IMR-90 (cell line): ENCODE data around the gene GGACT. TPM values are rescaled to one million over a fixed set of nuclear protein-coding genes. Genes with fewer than 3 reads are reported as not detected.

Experiments
- ATAC-seq: fragments of 200-7000 bp; cut with Tn5 transposase; 2 replicates; pipeline ENCODE4 v1.9.1; 2020; ENCODE audit warnings: low read depth, mild to moderate bottlenecking, moderate library complexity
- BruUV-seq: library from RNA; stranded (reverse); fragments of 400-500 nt; replicated peaks from 2 replicates; lab custom pipeline; 2021; lab: Mats Ljungman, UMichigan
- CTCF ChIA-PET: fragments of 300-600 bp; formaldehyde crosslinking; extraction: SDS; loops from one replicate; lab custom pipeline; 2021; ENCODE audit warnings: antibody characterized with exemption; lab: Yijun Ruan, JAX
- POLR2A ChIA-PET: fragments of 300-600 bp; sonication (Branson Sonifier 250); formaldehyde crosslinking; loops from one replicate; lab custom pipeline; 2022; ENCODE audit warnings: antibody characterized with exemption; ENCODE audit not compliant: unreplicated experiment; lab: Charles Lee
- DNase-seq: peaks from one replicate; pipeline ENCODE4 v3.0.0; 2013
- H2AFZ ChIP-seq: replicated peaks from 2 replicates; pipeline ENCODE3; 2013; ENCODE audit warnings: low read length, mild to moderate bottlenecking; ENCODE audit not compliant: poor library complexity
- H2AK5ac ChIP-seq: 2 replicates; pipeline ENCODE4 v1.6.1; 2013; ENCODE audit warnings: low read depth, low read length, inconsistent platforms
- H2AK9ac ChIP-seq: replicated peaks from 2 replicates; pipeline ENCODE3; 2013; ENCODE audit warnings: mild to moderate bottlenecking, low read depth, low read length, moderate library complexity; ENCODE audit not compliant: poor library complexity
- H2BK120ac ChIP-seq: 2 replicates; pipeline ENCODE4 v1.6.1; 2013; ENCODE audit warnings: low read depth, low read length, inconsistent platforms
- H2BK15ac ChIP-seq: 3 replicates; pipeline ENCODE4 v1.6.1; 2013; ENCODE audit warnings: low read depth, low read length, inconsistent platforms
- H2BK20ac ChIP-seq: 2 replicates; pipeline ENCODE4 v1.6.1; 2013; ENCODE audit warnings: low read depth, mild to moderate bottlenecking, inconsistent platforms, low read length, moderate library complexity
- H2BK5ac ChIP-seq: 2 replicates; pipeline ENCODE4 v1.6.1; 2013; ENCODE audit warnings: mild to moderate bottlenecking, low read depth, low read length, inconsistent platforms; ENCODE audit not compliant: poor library complexity, severe bottlenecking
- H3K14ac ChIP-seq: replicated peaks from 2 replicates; pipeline ENCODE4 v1.6.1; 2013; ENCODE audit warnings: low read depth, low read length, inconsistent platforms
- H3K18ac ChIP-seq: 2 replicates; pipeline ENCODE4 v1.6.1; 2013; ENCODE audit warnings: low read depth, low read length, control low read depth
- H3K23ac ChIP-seq: 2 replicates; pipeline ENCODE4 v1.6.1; 2013; ENCODE audit warnings: low read depth, low read length, inconsistent platforms
- H3K27ac ChIP-seq: 2 replicates; pipeline ENCODE4 v1.5.1; 2013; ENCODE audit warnings: mild to moderate bottlenecking, control low read depth, low read length; ENCODE audit not compliant: insufficient read depth
- H3K27me3 ChIP-seq: 2 replicates; pipeline ENCODE4 v1.6.1; 2013; ENCODE audit warnings: low read length; ENCODE audit not compliant: control insufficient read depth, insufficient read depth
- H3K36me3 ChIP-seq: 2 replicates; pipeline ENCODE4 v1.6.1; 2013; ENCODE audit warnings: low read length, mixed read lengths; ENCODE audit not compliant: control insufficient read depth, insufficient read depth
- H3K4ac ChIP-seq: 2 replicates; pipeline ENCODE4 v1.6.1; 2013; ENCODE audit warnings: low read depth, low read length, inconsistent platforms
- H3K4me1 ChIP-seq: 2 replicates; pipeline ENCODE4 v1.6.1; 2013; ENCODE audit warnings: low read length, mixed read lengths; ENCODE audit not compliant: control insufficient read depth, insufficient read depth
- H3K4me2 ChIP-seq: 2 replicates; pipeline ENCODE4 v1.6.1; 2013; ENCODE audit warnings: low read depth, mild to moderate bottlenecking, control low read depth, low read length, moderate library complexity
- H3K4me3 ChIP-seq: 2 replicates; pipeline ENCODE4 v1.5.1; 2013; ENCODE audit warnings: low read depth, mild to moderate bottlenecking, control low read depth, low read length, moderate library complexity; ENCODE audit not compliant: insufficient read depth
- H3K56ac ChIP-seq: 2 replicates; pipeline ENCODE4 v1.6.1; 2013; ENCODE audit warnings: low read length, inconsistent platforms; ENCODE audit not compliant: insufficient read depth; ENCODE audit errors: extremely low read depth
- H3K79me1 ChIP-seq, 2 experiments: 2 replicates each; pipeline ENCODE4 v1.6.1; 2013; ENCODE audit warnings: low read length in 2 of 2, inconsistent platforms in 1 of 2, low read depth in 1 of 2
- H3K9ac ChIP-seq: 2 replicates; pipeline ENCODE4 v1.6.1; 2013; ENCODE audit warnings: low read depth, low read length, control low read depth
- H3K9me1 ChIP-seq: 2 replicates; pipeline ENCODE4 v1.6.1; 2013; ENCODE audit warnings: low read length, inconsistent platforms; ENCODE audit not compliant: insufficient read depth
- H3K9me3 ChIP-seq: 2 replicates; pipeline ENCODE4 v1.6.1; 2013; ENCODE audit warnings: low read length; ENCODE audit not compliant: control insufficient read depth, insufficient read depth
- H4K20me1 ChIP-seq: 2 replicates; pipeline ENCODE4 v1.6.1; 2013; ENCODE audit warnings: low read length, inconsistent platforms; ENCODE audit not compliant: insufficient read depth
- H4K5ac ChIP-seq: 2 replicates; pipeline ENCODE4 v1.6.1; 2013; ENCODE audit warnings: mild to moderate bottlenecking, low read depth, low read length, control low read depth
- H4K8ac ChIP-seq, 2 experiments: 2 replicates each; pipeline ENCODE4 v1.6.1; 2013; ENCODE audit warnings: low read depth in 2 of 2, low read length in 2 of 2, control low read depth in 1 of 2, inconsistent platforms in 1 of 2
- H4K91ac ChIP-seq: 2 replicates; pipeline ENCODE4 v1.6.1; 2013; ENCODE audit warnings: low read depth, low read length, inconsistent platforms; ENCODE audit not compliant: insufficient read depth
- BHLHE40 ChIP-seq: fragments of 150-350 bp; IDR thresholded peaks from 2 replicates; pipeline ENCODE4 v1.6.1; 2016; ENCODE audit warnings: mild to moderate bottlenecking, low read depth, low read length
- CEBPB ChIP-seq: IDR thresholded peaks from 2 replicates; pipeline ENCODE4 v1.6.1; 2012; ENCODE audit warnings: low read depth, low read length, improper control_type of control experiment
- CHD1 ChIP-seq: IDR thresholded peaks from 2 replicates; pipeline ENCODE4 v1.6.1; 2012; ENCODE audit warnings: low read depth, low read length, improper control_type of control experiment
- FOS ChIP-seq: fragments of 150-350 bp; IDR thresholded peaks from 2 replicates; pipeline ENCODE4 v1.6.1; 2016; ENCODE audit warnings: low read depth, low read length
- MAZ ChIP-seq: IDR thresholded peaks from 2 replicates; pipeline ENCODE4 v1.6.1; 2012; ENCODE audit warnings: low read depth, mild to moderate bottlenecking, low read length, improper control_type of control experiment, moderate library complexity, borderline replicate concordance
- MXI1 ChIP-seq: IDR thresholded peaks from 2 replicates; pipeline ENCODE4 v1.6.1; 2012; ENCODE audit warnings: low read depth, mild to moderate bottlenecking, low read length, moderate library complexity, borderline replicate concordance
- NFE2L2 ChIP-seq: fragments of 150-350 bp; IDR thresholded peaks from 2 replicates; pipeline ENCODE4 v1.6.1; 2016; ENCODE audit warnings: low read depth, mild to moderate bottlenecking, low read length
- RAD21 ChIP-seq: IDR thresholded peaks from 2 replicates; pipeline ENCODE4 v1.6.1; 2012; ENCODE audit warnings: low read length, improper control_type of control experiment
- RFX5 ChIP-seq: IDR thresholded peaks from 2 replicates; pipeline ENCODE4 v1.8.0; 2012; ENCODE audit warnings: low read depth, mild to moderate bottlenecking, low read length, moderate library complexity
- SMC3 ChIP-seq: fragments of 150-350 bp; IDR thresholded peaks from 2 replicates; pipeline ENCODE4 v1.6.1; 2016; ENCODE audit warnings: low read depth, mild to moderate bottlenecking, antibody characterized with exemption, low read length, moderate library complexity
- WGBS, 2 experiments: methylation state at CpG; one replicate each; pipeline versions ENCODE4 v1.1.5 to v1.1.7; 2013; ENCODE audit warnings: missing lambda C conversion rate in 2 of 2; ENCODE audit not compliant: insufficient read length in 1 of 2; ENCODE audit errors: extremely low coverage in 2 of 2; 5-methylcytosine and 5-hydroxymethylcytosine counted together
- dilution Hi-C: fragments of 300-500 bp; cut with HindIII; formaldehyde crosslinking; loops from one replicate; pipeline ENCODE4 v1.14.3; 2018; ENCODE audit warnings: low sequenced_read_pairs; ENCODE audit not compliant: unreplicated experiment
- in situ Hi-C: fragments of 300-500 bp; cut with MboI; formaldehyde crosslinking; loops from 3 replicates; pipeline ENCODE4 v1.14.3; 2019; ENCODE audit warnings: low sequenced_read_pairs, inconsistent platforms, mixed read lengths
- intact Hi-C: fragments of 100-400 bp; cut with micrococcal nuclease; formaldehyde crosslinking; loops from 2 replicates; pipeline ENCODE4 v1.10.0; 2022
- polyA plus RNA-seq, 3 experiments: library from polyadenylated mRNA; depleted of rRNA; stranded (reverse); fragments of >200 nt; gene quantifications; 2 replicates each; pipeline ENCODE4 v1.2.3, GENCODE V29; 2012; ENCODE audit warnings: low replicate concordance in 1 of 3
- total RNA-seq: library from RNA; depleted of rRNA; stranded (reverse); fragments of >200 nt; gene quantifications from 2 replicates; pipeline ENCODE4 v1.2.3, GENCODE V29; 2012
- TF ChIP-seq, protein P1 (sequence below): fragments of 150-350 bp; IDR thresholded peaks from 2 replicates; pipeline ENCODE4 v1.6.1; 2017; ENCODE audit warnings: mild to moderate bottlenecking, antibody characterized with exemption, low read length, low read depth

GGACT gene
- total and polyA plus RNA-seq, 2 of the 4 experiments (the other 2 are of a cell fraction) = 2.0 to 2.6 TPM

GRCh38 chr13:100510208-100510957 lies 78.2 kb downstream of the GGACT start:
- H3K4ac ChIP-seq = no peak overlapping the region
- TF ChIP-seq MXI1 (no peak), NFE2L2 (no peak), FOS (no peak), RAD21 (no peak), CHD1 (no peak), CEBPB (no peak), BHLHE40 (no peak), RFX5 (no peak), SMC3 (no peak), MAZ (no peak)
- TF ChIP-seq, protein P1, sequence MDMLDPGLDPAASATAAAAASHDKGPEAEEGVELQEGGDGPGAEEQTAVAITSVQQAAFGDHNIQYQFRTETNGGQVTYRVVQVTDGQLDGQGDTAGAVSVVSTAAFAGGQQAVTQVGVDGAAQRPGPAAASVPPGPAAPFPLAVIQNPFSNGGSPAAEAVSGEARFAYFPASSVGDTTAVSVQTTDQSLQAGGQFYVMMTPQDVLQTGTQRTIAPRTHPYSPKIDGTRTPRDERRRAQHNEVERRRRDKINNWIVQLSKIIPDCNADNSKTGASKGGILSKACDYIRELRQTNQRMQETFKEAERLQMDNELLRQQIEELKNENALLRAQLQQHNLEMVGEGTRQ = no peak
- H3K9me3 ChIP-seq = no peaks in the 10 kb centered on the region
- POLR2A ChIA-PET = no interaction called here
- in situ Hi-C loops = loop anchor here (10.0 kb wide), 1 partner anchor 856 kb away; no protein-coding TSS in a partner anchor
- H3K4me3 ChIP-seq = no peak overlapping the region
- no peak overlapping the region for H2AFZ ChIP-seq
- no peak overlapping the region for H4K5ac ChIP-seq
- CTCF ChIA-PET = no interaction called here
- ATAC-seq (no peak), DNase-seq (no peak)
- H3K4me2 ChIP-seq = no peak overlapping the region
- H3K4me1 ChIP-seq = no peaks in the 10 kb centered on the region; the same call in 1 of the 2 replicates
- H2AK9ac ChIP-seq = no peak overlapping the region
- H2BK15ac ChIP-seq = no peak overlapping the region
- H4K20me1 ChIP-seq = no peaks in the 10 kb centered on the region
- no peak overlapping the region for H3K23ac ChIP-seq
- H4K91ac ChIP-seq = no peak overlapping the region
- no peak overlapping the region for H4K8ac ChIP-seq
- H3K36me3 ChIP-seq = no peaks in the 10 kb centered on the region
- H2BK5ac ChIP-seq = no peak overlapping the region
- H3K79me1 ChIP-seq = no peaks in the 10 kb centered on the region
- H3K14ac ChIP-seq = no peak overlapping the region
- no peak overlapping the region for H3K9ac ChIP-seq
- BruUV-seq = no TSS peak
- no peak overlapping the region for H3K18ac ChIP-seq
- H2BK20ac ChIP-seq = no peak overlapping the region
- no peak overlapping the region for H2BK120ac ChIP-seq
- H3K56ac ChIP-seq = no peak overlapping the region
- intact Hi-C loops = loop anchor here (10.0 kb wide), 3 partner anchors 166 to 536 kb away; partner anchors contain the start of gene ZIC5
- 50% methylated on average over 2 of the region's 11 CpGs; no CpG with 5 or more reads in 1 of the 2 experiments for WGBS, 2 experiments
- no peak overlapping the region for H2AK5ac ChIP-seq
- H3K9me1 ChIP-seq = peaks cover 3% of the 10 kb centered on the region; the same call in 1 of the 2 replicates
- dilution Hi-C loops = no loop called here
- H3K27ac ChIP-seq = no peak overlapping the region
- no peaks in the 10 kb centered on the region for H3K27me3 ChIP-seq
